ENCODE measurements around the gene HOOK1.
"Not testable (repeated sequence)": the region's sequence is repeated elsewhere in the genome, so short reads cannot be mapped to it uniquely, and the experiment has no call there.

The HOOK1 gene

DNA sequence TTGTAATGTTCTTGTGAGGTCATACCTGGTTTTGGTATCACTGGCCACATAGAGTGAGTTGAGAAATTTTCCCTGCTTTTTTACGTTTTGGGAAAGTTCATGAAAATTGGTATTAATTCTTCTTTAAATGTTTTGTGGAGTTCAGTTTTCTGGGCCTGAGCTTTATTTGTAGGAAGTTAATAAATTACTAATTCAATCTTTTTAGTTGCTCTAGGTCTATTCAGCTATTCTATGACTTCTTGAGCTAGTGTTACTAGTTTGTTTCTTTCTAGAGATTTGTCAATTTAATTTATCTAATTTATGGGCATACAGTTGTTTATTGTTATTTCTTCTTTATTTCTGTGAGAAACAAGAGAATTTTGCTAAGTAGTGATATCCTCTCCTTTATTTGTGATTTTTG, 37.4 kb downstream of the HOOK1 start:
- H3F3A ChIP-seq (ENCODE audit: low read depth), result no peaks in the 10 kb centered on the region

DNA sequence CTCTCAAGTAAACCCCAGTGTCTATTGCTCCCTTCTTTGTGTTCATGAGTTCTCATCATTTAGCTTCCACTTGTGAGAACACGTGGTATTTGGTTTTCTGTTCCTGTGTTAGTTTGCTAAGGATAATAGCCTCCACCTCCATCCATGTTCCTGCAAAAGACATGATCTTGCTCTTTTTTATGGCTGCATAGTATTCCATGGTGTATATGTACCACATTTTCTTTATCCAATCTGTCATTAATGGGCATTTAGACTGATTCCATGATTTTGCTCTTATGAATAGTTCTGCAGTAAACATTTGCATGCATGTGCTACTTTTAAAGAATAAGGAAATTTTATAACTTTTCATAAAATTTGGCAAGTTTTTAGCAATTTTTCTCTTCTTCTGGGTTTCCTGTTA, 40.5 kb downstream of the HOOK1 start:
- H2AFZ ChIP-seq (ENCODE audit: low read length); H3K9ac ChIP-seq (ENCODE audit: low read depth, low read length, poor library complexity, severe bottlenecking); H3F3A ChIP-seq (ENCODE audit: low read depth); H4K20me1 ChIP-seq (ENCODE audit: insufficient read depth, low read length, poor library complexity, severe bottlenecking); H3K4me2 ChIP-seq (ENCODE audit: low read depth, low read length, poor library complexity, severe bottlenecking); H3K4me1 ChIP-seq (ENCODE audit: insufficient read depth, low read length, poor library complexity, severe bottlenecking); H3K9me3 ChIP-seq (ENCODE audit: insufficient read depth, low read depth, low read length); H3K36me3 ChIP-seq (ENCODE audit: insufficient read depth, low read length); H3K4me3 ChIP-seq (ENCODE audit: low read length, poor library complexity, severe bottlenecking); H3K79me2 ChIP-seq (ENCODE audit: insufficient read depth, low read length); H3K9me2 ChIP-seq (replicated peaks; ENCODE audit: low read depth, low read length); H3K27me3 ChIP-seq (ENCODE audit: insufficient read depth, low read length, poor library complexity, severe bottlenecking): not testable (repeated sequence)

More for the DNA sequence above, 37.4 kb downstream of the HOOK1 start:
- Histone ChIP-seq H3K9me3 (ENCODE audit: insufficient read depth, low read depth, low read length) (no peaks in the 10 kb centered on the region), H3K4me1 (ENCODE audit: insufficient read depth, low read length, poor library complexity, severe bottlenecking) (no peaks in the 10 kb centered on the region), H3K4me3 (ENCODE audit: low read length, poor library complexity, severe bottlenecking) (no peak overlapping the region), H3K27me3 (ENCODE audit: insufficient read depth, low read length, poor library complexity, severe bottlenecking) (no peaks in the 10 kb centered on the region), H2AFZ (ENCODE audit: low read length) (no peak overlapping the region), H3K9me2 (replicated peaks; ENCODE audit: low read depth, low read length) (no peaks in the 10 kb centered on the region), H3K79me2 (ENCODE audit: insufficient read depth, low read length) (no peaks in the 10 kb centered on the region), H3K4me2 (ENCODE audit: low read depth, low read length, poor library complexity, severe bottlenecking) (no peak overlapping the region), H3K36me3 (ENCODE audit: insufficient read depth, low read length) (no peaks in the 10 kb centered on the region), H3K9ac (ENCODE audit: low read depth, low read length, poor library complexity, severe bottlenecking) (no peak overlapping the region), H4K20me1 (ENCODE audit: insufficient read depth, low read length, poor library complexity, severe bottlenecking) (no peaks in the 10 kb centered on the region)
- no peak for TF ChIP-seq EZH2phosphoT487 (IDR thresholded peaks at IDR 0.05; ENCODE audit: borderline replicate concordance)
- TF ChIP-seq, protein P1, sequence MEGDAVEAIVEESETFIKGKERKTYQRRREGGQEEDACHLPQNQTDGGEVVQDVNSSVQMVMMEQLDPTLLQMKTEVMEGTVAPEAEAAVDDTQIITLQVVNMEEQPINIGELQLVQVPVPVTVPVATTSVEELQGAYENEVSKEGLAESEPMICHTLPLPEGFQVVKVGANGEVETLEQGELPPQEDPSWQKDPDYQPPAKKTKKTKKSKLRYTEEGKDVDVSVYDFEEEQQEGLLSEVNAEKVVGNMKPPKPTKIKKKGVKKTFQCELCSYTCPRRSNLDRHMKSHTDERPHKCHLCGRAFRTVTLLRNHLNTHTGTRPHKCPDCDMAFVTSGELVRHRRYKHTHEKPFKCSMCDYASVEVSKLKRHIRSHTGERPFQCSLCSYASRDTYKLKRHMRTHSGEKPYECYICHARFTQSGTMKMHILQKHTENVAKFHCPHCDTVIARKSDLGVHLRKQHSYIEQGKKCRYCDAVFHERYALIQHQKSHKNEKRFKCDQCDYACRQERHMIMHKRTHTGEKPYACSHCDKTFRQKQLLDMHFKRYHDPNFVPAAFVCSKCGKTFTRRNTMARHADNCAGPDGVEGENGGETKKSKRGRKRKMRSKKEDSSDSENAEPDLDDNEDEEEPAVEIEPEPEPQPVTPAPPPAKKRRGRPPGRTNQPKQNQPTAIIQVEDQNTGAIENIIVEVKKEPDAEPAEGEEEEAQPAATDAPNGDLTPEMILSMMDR (conservative IDR thresholded peaks at IDR 0.05; ENCODE audit: low read length), result no peak

DNA sequence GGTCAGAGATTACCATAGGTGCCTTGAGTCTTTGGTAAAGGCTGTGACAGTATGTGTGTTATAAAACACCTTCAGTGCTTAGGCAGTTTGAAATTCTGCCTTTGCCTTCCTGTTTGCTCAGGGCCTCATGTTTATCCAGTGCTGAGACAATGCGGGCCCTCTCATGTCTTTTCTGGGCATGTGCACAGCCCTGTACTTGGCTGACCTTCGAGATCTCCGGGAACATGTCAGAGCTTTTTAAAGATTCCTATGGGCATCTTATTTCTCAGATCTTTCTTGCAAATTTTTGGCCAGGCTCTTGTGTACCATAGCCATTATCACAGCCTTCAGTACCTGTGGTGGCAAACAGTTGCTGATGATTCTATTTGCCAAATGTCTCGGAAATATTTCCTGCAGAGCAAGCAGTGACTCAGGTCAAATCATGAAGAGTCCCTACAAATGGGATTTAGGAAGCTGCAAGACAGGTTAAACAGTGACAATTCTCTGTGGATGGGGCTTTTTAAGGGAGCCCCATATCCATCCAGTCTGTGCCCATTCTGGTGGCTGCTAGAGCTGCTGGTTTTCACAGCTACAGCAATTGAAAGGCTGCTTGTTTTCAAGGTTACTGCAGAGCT, 42.1 kb downstream of the HOOK1 start:
- Histone ChIP-seq H3K9ac (ENCODE audit: low read depth, low read length, poor library complexity, severe bottlenecking) (no peak overlapping the region), H4K20me1 (ENCODE audit: insufficient read depth, low read length, poor library complexity, severe bottlenecking) (no peaks in the 10 kb centered on the region), H3F3A (ENCODE audit: low read depth) (no peaks in the 10 kb centered on the region), H3K4me2 (ENCODE audit: low read depth, low read length, poor library complexity, severe bottlenecking) (no peak overlapping the region), H3K4me1 (ENCODE audit: insufficient read depth, low read length, poor library complexity, severe bottlenecking) (no peaks in the 10 kb centered on the region), H3K9me3 (ENCODE audit: insufficient read depth, low read depth, low read length) (no peaks in the 10 kb centered on the region), H2AFZ (ENCODE audit: low read length) (peak overlapping the region; percentile 59; the same call in 1 of the 2 replicates), H3K4me3 (ENCODE audit: low read length, poor library complexity, severe bottlenecking) (no peak overlapping the region), H3K9me2 (replicated peaks; ENCODE audit: low read depth, low read length) (no peaks in the 10 kb centered on the region), H3K27me3 (ENCODE audit: insufficient read depth, low read length, poor library complexity, severe bottlenecking) (no peaks in the 10 kb centered on the region), H3K79me2 (ENCODE audit: insufficient read depth, low read length) (no peaks in the 10 kb centered on the region), H3K36me3 (ENCODE audit: insufficient read depth, low read length) (no peaks in the 10 kb centered on the region)
- TF ChIP-seq, protein P1 (conservative IDR thresholded peaks at IDR 0.05; ENCODE audit: low read length), result no peak
- no peak for TF ChIP-seq EZH2phosphoT487 (IDR thresholded peaks at IDR 0.05; ENCODE audit: borderline replicate concordance)

DNA sequence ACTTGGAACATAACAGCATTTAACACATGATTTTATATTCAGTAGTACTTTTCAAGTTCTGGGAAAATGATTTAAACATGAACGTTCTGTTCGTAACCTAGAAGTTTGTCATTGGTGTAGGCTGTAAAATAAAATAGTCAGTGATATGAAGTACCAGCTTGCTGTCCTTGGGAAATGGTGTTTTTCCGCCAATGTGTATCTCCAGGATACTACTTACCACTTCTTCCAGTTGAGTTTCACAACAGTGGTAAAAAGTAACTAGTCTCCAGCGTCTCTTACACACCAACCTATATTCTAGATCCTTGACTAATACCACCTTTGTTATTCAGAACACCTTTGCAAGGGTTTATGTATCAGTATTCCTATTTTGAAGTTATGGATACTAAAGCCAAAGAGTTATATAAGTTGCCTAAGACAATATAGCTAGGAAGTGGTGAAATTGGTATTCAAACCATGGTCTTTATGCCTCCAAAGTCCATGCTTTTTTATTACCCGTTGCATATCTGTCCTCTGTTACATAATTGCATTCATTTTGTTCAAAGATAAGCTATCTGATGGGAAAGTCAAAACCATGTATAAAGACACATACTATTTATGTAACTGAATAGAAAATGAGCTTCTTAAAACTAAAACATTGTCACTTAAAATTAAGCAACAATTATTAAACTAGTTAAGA, 43.1 kb downstream of the HOOK1 start:
- TF ChIP-seq EZH2phosphoT487 (IDR thresholded peaks at IDR 0.05; ENCODE audit: borderline replicate concordance), result no peak
- TF ChIP-seq, protein P1 (conservative IDR thresholded peaks at IDR 0.05; ENCODE audit: low read length), result no peak
- no peaks in the 10 kb centered on the region for H3F3A ChIP-seq (ENCODE audit: low read depth)
- H2AFZ ChIP-seq (ENCODE audit: low read length), result peak overlapping the region; percentile 62; the same call in 1 of the 2 replicates
- no peaks in the 10 kb centered on the region for H3K36me3 ChIP-seq (ENCODE audit: insufficient read depth, low read length)
- no peaks in the 10 kb centered on the region for H4K20me1 ChIP-seq (ENCODE audit: insufficient read depth, low read length, poor library complexity, severe bottlenecking)
- no peaks in the 10 kb centered on the region for H3K79me2 ChIP-seq (ENCODE audit: insufficient read depth, low read length)
- H3K9me3 ChIP-seq (ENCODE audit: insufficient read depth, low read depth, low read length), result no peaks in the 10 kb centered on the region
- H3K27me3 ChIP-seq (ENCODE audit: insufficient read depth, low read length, poor library complexity, severe bottlenecking), result no peaks in the 10 kb centered on the region
- no peak overlapping the region for H3K4me2 ChIP-seq (ENCODE audit: low read depth, low read length, poor library complexity, severe bottlenecking)
- H3K9me2 ChIP-seq (replicated peaks; ENCODE audit: low read depth, low read length), result no peaks in the 10 kb centered on the region
- H3K9ac ChIP-seq (ENCODE audit: low read depth, low read length, poor library complexity, severe bottlenecking), result no peak overlapping the region
- H3K4me1 ChIP-seq (ENCODE audit: insufficient read depth, low read length, poor library complexity, severe bottlenecking), result no peaks in the 10 kb centered on the region
- no peak overlapping the region for H3K4me3 ChIP-seq (ENCODE audit: low read length, poor library complexity, severe bottlenecking)

Measured in Loucy (cell line).